C1 segment of cervical spinal cord (tissue), 14 donors: ENCODE results near the gene SLC35G2.
"Not testable (repeated sequence)": the region's sequence is repeated elsewhere in the genome, so short reads cannot be mapped to it uniquely, and the experiment has no call there.

ENCODE experiments used
- DNase-seq, 14 donors: peaks; one replicate each; lab custom pipeline; 2025; lab: John Stamatoyannopoulos, UW

The SLC35G2 gene

DNA sequence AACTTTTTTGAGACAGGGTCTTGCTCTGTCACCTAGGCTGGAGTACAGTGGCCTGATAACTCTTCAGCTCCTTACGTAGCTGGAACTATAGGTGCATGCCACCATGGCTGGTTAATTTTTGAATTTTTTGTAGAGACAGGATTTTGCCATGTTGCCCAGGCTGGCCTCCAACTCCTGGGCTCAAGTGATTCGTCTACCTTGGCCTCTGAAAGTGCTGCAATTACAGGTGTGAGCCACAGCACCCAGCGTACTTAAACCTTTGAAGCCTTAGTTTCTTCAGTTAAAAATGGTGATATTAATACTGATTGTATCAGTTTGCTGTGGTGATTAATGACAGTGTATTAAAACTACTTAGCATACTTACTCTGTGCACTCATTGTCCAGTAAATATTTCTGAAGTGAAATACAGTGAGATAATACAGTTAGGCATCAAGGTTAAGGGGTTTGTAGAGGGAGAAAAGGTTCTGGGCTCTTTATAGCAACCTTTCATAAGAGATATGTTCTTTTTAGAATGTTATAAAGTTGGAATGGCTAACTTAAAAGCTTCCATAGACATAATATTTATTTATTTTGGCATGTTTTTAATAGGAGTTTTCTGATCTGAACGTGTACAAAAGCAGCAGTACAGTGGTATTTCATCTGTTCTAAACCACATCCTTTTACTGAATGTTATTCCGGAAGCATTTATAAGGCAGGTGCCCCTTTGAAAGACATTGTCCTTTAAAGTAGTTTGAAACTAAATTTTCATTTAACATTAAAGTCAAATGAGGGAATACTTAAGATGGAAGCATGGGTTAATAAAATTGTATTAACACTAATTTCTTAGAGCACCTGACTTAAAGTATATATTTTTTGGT is 66.7 kb downstream of the SLC35G2 start:
- no peak for DNase-seq

- no peak for DNase-seq
Measured at GRCh38 chr3:136889947-136890346, 71.0 kb downstream of the SLC35G2 start.

DNA sequence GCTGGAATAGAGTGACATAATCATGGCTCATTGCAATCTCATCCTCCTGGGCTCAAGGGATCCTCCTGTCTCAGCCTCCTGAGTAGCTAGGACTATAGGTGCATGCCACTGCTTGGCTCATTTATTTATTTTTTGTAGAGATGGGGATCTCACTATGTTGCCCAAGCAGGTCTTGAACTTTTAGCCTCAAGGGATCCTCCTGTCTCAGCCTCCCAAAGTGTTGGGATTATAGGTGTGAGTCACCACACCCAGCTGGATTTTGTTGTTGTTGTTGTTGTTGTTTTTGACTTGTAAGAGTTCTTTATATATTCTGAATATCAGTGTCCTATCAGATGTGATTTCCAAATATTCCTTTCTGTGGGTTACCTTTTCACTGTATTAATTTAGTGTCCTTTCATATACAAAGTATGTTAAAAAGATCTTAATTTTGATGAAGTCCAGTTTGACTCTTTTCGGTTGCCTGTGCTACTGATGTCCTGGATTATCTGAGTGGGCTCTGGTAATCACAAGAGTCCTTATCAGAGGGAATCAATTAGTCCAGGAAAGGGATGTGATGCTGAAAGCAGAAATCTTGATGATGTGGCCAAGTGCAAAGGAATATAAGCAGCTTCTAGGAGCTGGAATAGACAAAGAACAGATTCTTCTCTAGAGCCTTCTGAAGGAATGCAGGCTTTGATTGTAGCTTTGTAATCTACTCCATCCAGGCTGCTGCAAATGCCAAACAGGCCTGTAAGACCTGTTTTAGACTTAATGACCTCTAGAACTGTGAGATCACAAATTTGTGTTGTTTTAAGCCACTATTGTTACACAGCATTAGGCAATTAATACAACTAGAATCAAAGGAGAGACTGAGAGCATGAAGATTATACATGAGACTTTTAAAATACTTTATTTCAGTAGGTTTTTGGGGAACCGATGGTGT is 73.3 kb downstream of the SLC35G2 start:
- no peak for DNase-seq

GRCh38 chr3:136893848-136894443 is 75.0 kb downstream of the SLC35G2 start:
- DNase-seq, result no peak

- DNase-seq, result not testable (repeated sequence)
Measured at GRCh38 chr3:136897171-136897570, 78.2 kb downstream of the SLC35G2 start.

- DNase-seq, result no peak
Measured at GRCh38 chr3:136898549-136898948, 79.6 kb downstream of the SLC35G2 start.

- DNase-seq, result no peak
Measured at GRCh38 chr3:136898954-136899353, 80.0 kb downstream of the SLC35G2 start.

- DNase-seq, result no peak
Measured at GRCh38 chr3:136899622-136900158, 80.8 kb downstream of the SLC35G2 start.

DNA sequence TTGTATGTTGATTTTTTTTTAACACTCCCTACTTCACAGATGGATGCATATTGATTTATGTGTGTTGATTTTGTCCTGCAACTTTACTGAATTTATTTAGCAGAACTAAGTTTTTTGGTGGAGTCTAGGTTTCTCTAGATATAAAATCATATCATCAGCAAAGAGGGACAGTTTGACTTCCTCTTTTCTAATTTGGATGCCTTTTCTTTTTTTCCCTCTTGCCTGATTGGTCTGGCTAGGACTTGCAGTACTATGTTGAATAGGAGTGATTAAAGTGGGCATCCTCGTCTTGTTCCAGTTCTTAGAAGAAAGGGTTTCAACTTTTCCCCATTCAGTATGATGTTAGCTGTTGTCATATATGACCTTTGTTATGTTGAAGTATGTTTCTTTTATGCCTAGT is 81.8 kb downstream of the SLC35G2 start:
- not testable (repeated sequence) for DNase-seq

- DNase-seq, result no peak
Measured at GRCh38 chr3:136901391-136901790, 82.5 kb downstream of the SLC35G2 start.

- DNase-seq, result not testable (repeated sequence)
Measured at GRCh38 chr3:136902530-136902929, 83.6 kb downstream of the SLC35G2 start.

DNA sequence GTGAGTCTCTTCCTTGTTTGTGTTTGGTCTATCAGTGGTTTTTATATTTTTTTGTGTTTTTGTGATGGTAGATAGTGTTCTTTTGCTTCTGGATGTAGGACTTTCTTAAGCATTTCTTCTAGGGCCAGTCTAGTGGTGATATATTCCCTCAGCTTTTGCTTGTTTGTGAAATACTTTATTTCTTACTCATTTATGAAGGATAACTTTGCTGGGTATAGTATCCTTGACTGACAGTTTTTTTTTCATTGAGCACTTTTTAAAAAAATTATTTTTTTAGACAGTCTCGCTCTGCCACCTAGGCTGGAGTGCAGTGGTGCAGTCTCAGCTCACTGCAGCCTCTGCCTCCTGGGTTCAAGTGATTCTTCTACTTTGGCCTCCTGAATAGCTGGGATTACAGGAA is 85.0 kb downstream of the SLC35G2 start:
- DNase-seq, result no peak

DNA sequence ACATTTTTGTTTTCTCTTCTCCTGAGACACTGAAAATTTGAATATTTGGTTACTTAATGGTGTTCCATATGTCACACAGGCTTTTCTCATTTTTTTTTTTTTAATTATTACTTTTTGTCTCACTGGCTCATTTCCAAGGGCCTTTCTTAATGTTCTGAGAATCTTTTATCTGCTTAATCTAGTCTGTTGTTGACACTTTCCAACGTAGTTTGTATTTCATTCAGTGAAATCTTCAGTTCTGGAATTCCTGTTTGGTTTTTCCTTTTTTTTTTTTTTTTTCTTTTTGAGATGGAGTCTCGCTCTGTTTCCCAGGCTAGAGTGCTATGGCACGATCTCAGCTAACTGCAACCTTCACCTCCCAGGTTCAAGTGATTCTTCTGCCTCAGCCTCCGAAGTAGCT is 85.8 kb downstream of the SLC35G2 start:
- no peak for DNase-seq
